Activated CD4-positive, alpha-beta T cell treated with anti-CD3 and anti-CD28 coated beads, Interleukin-2, amount 50 U/mL, for 1 hour (primary cell): ENCODE results near the gene HINT2.
A peak's percentile ranks its signal among the peaks of the same experiment; 100 is the strongest.

Experiments
- DNase-seq: peaks from one replicate; pipeline ENCODE4 v3.0.0-alpha.2; 2020

HINT2 gene

DNA sequence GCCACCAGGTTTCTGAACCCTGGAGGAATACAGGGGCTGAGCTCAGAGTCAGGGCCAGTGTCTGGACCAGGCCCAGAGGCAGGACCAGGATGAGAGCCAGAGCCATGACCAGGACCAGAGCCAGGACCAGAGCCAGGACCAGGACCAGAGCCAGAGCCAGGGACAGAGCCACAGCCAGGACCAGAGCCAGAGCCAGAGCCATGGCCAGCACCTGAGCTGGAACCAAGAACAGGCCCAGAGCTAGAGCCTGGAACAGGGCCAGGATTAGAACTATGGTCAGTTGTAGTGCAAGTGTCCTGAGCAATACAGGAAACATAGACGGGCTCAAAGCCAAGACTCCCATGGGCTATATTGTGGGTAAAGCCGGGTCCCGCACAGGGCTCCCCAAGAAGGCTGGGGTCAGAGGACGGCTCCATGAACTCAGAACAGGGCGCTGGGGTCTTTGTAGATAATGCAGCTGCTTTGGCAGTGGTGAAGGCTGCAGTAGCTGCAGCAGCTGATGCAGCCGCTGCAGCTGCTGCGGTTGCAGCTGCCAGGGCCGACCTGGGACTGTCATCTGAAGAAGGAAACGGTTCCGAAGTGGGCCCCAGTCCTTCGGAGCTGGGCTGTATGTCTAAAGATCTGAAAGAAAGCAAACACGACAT is 3.3 kb downstream of the HINT2 start:
- no peak for DNase-seq

DNA sequence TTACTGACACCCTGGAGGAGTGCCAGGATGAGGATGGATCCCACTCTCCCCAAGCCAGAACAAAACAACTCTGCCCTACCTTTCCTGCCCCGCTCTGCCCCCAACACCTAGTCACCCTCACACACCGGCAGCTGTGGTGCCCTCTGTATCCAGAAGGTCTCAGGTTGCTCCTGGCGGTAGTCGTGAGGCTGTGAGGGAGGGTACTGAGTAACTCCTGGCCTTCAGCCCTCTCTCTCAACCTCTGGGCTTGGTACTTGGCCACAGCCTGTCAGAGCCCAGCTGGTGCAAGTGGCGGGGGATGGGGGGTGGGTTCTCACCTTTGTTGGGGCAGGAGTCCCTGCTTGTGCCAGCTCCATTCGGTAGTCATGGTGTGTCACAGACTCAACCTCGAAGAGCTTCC is 4.7 kb downstream of the HINT2 start:
- DNase-seq: no peak

DNA sequence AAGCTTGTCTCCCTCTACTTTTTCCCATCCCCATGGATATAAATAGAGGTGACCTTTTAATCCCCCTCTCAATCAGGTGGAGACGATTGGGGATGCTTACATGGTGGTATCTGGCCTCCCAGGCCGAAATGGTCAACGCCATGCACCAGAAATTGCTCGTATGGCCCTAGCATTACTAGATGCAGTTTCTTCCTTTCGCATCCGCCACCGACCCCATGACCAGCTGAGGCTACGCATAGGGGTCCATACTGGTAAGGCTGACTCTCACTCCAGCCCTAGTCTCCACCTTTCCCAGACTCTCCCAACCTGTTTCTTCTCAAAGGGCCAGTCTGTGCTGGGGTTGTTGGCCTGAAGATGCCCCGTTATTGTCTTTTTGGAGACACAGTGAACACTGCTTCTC is 6.4 kb downstream of the HINT2 start:
- DNase-seq: no peak

DNA sequence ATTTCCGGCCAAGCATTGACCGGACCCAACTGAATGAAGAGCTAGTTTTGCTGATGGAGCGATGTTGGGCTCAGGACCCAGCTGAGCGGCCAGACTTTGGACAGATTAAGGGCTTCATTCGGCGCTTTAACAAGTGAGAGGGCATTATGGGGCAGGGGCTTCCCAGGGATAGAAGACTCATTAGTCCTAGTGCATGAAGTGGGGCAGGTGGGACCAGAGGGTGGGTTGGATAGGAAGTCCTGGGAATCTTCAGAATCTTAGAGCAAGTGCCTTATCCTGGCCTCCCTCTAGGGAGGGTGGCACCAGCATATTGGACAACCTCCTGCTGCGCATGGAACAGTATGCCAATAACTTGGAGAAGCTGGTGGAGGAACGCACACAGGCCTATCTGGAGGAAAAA is 8.7 kb downstream of the HINT2 start:
- DNase-seq: no peak

GRCh38 chr9:35801328-35802128 is 13.3 kb downstream of the HINT2 start:
- no peak for DNase-seq

DNA sequence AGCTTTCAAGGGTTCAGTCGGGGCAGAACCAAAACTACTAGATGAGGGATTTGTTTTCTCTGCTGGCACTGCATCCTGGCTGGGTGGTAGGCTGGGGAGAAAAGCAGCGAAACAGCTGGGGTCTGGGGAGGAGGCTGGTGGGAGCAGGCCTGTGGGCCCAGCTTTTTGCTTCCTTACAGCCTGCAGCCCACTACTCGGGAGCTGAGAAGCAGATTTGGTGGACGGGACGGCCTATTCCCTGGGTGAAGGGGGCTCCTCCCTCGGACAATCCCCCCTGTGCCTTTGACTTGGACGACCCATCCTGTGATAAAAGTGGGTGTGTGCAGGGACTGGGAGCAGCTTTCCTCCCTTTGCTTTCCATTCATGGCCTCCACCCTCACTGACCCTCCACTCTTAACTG is 14.3 kb downstream of the HINT2 start:
- DNase-seq: no peak

- DNase-seq: no peak
Measured at GRCh38 chr9:35798658-35799374, 16.0 kb downstream of the HINT2 start.

DNA sequence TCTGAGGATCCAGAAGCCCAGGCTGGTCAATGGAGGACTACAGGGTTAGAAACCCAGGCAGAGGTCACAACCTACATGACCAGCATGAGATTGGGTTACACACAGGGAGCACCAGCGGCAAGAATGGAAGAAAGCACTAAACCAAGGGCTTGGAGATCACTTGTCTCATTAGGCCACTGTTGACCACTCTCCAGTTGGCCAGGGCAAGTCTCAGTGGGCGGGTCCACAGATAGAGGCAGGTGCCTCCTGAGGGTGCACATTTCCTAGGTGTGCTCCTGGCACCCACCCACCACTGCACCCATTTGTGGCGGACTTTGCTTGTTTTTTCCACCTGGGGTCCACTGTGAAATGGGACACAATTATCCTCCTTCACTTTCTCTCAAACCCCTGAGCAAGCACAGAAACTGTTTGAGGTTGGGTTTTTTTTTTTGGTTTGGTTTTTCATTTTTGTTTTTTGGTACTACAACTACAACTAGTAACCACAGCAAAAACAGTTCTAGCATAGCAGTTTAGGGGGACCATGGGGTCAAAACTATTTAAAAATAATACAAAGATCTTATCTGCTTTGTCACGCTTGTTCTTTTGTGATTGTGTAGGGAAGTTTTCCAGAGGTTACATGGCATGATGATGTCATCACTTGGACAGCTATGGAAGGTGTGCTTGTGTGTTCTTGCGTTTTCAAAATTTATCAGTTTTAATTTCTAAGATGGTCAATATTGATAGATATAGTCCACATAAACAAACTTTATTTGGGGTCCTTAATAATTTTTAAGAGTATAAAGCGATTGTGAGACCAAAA is 17.3 kb downstream of the HINT2 start:
- DNase-seq: no peak

- no peak for DNase-seq
Measured at GRCh38 chr9:35795695-35796094, 19.1 kb downstream of the HINT2 start.

DNA sequence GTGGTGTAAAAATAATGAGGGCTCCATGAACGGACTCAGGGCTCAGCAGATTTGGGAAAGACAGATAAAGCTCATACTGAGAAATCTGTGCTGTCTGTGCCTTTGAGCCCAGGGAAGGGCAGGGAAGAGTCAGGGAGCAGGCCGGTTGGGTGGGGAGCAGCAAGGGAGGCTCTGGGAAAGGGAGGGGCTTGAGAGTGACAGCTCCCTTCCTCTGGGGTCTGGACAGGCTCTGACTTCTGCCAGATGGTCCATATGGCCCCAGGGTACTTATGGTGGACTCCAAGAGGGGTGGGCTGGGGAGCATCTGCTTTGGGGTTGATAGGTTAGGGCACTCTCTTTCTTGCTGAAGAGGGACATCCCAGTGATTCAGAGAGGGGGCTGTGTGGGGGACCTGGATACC is 21.4 kb downstream of the HINT2 start:
- DNase-seq: no peak

DNA sequence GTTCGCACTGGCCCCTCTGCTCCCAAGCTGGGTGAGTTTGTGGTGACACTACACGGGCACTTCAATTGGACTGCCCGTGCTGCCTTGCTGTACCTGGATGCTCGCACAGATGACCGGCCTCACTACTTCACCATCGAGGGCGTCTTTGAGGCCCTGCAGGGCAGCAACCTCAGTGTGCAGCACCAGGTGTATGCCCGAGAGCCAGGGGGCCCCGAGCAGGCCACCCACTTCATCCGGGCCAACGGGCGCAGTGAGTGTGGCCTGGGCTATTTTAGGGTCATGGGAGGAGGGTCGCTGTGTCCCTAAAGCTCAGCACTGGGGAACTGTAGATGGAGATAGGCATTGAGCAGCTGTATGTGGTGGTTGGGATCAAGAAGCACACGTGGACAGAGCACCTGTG is 22.0 kb downstream of the HINT2 start:
- DNase-seq: no peak

GRCh38 chr9:35792024-35792813 is 22.6 kb downstream of the HINT2 start:
- DNase-seq: no peak

GRCh38 chr9:35791297-35791921 is 23.4 kb downstream of the HINT2 start, which contains the start of gene NPR2:
Gene NPR2, plus strand, starts transcription at chr9:35791591. Its CDS starts 818 bp downstream, at chr9:35792409.
- no peak for DNase-seq

- DNase-seq: peak; percentile 51
Measured at GRCh38 chr9:35790385-35791296, 24.2 kb downstream of the HINT2 start.

- no peak for DNase-seq
Measured at GRCh38 chr9:35790025-35790384, 24.8 kb downstream of the HINT2 start.

DNA sequence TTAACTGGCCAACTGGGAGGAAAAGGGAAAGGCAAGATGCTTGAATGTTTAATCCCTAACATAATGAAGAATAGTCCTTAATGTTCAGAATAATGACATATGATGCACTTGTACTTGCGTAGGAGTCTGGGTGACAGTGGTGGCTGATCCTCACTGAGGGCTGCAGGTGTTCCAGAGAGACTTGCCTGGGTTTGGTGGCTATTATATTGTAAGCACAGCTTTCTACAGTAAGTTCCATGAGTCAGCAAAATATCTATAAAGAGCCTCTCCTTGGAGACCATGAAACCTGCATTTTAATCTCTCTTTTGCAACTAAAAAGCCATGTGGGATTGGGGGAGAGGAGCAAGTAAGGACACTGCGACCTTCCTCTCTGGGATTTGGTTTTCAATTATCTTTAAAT is 25.3 kb downstream of the HINT2 start:
- no peak for DNase-seq

DNA sequence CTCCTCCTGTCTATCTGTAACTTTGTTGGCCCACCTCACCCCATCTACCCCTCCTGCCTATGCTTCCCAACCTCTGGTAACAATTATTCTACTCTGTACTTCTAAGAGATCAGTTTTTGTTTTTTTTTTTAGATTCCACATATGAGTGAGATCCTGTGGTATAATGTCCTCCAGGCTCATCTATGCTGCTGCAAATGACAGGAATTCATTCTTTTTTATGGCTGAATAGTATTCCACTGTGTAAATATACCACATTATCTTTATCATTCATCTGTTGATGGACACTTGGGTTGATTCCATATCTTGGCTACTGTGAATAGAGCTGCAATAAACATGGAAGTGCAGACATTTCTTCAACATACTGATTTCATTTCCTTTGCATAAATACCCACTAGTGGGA is 31.4 kb downstream of the HINT2 start:
- no peak for DNase-seq

DNA sequence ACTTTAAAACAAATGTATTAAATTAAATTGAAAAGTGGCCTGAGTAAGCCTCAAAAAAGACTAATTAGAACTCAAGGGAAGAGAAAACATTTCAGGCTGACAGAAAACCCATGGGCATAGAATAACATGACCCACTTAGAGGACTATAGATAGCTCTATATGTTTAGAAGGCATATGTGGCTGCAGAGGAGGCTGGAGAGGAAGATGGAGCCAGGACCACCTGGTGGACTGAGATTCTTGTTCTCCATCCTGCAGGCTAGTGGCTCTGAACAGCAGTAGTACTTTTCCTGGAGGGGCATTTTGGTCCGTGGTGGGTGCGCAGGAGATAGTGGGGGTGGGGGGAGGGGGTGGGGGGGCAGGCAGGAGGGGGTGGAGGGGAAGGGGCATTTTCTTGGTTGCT is 33.8 kb downstream of the HINT2 start:
- no peak for DNase-seq

DNA sequence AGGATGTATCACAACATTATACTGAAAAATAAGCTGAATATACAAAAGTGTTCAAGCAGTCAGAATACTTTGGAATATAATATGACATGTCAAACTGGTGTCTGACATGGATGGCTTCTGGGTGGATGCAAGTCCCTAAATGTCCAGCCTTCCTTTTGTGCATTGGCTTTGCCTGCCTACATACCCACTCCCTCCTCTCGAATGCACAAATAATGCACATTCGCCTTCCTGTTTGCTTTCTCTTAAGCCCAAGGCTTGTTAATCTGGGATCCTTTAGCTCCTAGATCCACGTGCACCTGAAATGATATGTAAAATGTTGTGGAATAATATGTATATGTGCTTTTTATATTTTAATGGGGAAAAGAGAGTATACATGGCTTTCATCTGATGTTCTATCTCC is 36.3 kb downstream of the HINT2 start:
- DNase-seq: no peak

- no peak for DNase-seq
Measured at GRCh38 chr9:35776018-35776417, 38.8 kb downstream of the HINT2 start.
